ENCODE measurements around the gene RPUSD4.

The RPUSD4 gene

DNA sequence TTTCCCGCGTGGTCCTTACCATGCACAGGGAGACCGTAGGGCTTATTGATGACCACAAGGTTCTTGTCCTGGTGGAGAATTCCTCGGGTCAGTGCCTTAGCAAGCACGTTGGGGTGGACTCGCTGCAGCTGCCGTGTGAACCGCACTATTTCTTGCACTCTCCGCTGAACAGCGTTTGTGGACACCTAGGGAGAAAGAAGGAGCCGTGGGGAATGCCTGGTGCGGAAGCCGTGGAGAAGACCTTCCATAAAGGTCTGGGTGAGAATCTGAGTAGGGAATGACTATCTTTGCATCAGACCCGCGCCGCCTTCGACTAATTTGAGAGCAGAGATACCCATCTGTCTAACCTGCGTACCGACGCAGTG lies 597 bp downstream of the RPUSD4 start:
- no peak for FAIRE-seq

DNA sequence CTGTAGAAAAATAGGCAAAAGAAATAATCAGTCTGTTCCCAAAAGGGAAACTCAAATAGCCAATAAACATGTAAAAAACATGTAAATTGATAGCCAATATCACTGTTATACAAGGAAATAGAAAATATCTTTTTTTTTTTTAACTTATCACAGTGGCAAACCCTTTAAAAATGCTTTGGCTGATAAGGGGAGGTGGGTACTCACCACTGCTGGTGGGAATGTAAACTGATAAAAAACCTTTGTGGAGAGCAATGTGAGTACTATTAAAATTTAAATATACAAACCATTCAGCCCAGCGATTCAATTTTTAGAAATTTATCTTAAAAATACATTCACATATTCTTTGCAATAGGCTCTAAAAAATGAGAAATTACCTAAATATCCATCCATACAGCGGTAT lies 3.6 kb downstream of the RPUSD4 start:
- FAIRE-seq: no peak

DNA sequence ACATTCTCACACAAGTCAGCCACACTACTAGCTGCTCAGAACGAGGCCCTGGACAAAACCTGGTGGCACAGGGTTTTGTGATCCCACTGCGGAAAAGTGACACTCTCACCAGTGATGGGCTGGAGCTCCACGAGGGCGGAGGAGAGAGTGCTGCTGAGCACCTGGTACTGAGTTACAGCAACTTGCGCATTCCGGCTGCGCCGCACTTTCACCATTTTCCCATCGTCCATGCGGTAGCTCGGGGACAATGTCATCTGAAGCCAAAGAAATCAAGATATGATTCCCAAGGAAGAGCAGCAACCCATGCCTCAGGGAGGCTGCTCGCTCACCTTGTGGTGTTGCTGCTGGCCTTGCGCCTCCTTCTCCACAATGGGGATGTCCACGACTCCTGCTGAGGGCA lies 6.1 kb downstream of the RPUSD4 start:
- no peak for FAIRE-seq

DNA sequence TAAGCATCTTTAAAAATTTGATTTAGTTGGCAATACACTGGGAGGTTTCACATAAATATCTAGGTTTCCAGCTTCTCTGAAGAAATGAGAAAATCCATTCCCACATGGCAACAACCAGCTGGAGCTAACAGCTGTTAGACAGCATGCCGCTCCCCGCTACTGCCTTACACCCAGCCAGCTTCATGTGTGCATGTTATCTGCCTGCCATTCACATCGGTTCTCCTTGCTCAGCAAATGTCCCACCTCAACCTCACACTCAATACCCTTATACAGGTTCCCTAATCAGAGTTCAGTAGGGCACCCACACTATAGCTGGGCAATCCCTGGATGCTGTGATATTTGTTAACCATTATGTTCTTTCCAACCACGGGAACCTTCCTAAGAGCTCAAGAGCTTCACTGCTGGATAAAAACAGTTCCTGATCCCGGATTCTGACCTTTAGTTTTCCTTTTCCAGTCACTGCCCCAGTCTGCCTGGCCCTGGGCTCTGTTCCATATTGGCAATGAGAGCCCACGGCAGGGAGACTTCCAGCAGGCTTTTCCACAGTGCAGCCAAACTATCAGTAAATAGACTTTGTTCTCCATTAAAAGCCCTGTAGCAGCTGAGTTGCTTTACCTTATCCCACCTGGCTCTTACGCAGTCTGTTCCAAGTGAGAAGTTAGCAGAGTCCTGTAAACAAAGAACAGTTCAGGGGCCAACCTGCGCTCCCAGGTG lies 8.6 kb downstream of the RPUSD4 start:
- FAIRE-seq: no peak

DNA sequence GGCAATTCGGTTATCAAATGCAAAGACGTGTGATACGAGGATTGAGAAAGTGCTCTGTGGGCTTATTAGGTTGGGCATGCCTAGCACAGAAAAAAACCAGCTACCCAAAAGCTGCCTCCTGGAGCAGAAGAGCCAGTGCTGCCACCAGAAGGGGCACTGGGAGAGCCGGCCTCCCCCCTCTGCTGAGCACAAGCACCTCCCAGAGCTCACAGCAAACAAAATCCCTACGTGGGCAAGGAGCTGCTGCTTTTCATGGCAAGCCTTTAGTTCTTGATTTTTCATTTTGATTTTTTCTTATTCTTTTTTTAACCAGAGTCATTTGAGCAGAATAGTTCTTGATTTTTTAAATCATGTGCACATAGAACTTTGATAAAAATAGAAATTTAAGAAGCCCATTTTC lies 12.8 kb downstream of the RPUSD4 start:
- FAIRE-seq: no peak

DNA sequence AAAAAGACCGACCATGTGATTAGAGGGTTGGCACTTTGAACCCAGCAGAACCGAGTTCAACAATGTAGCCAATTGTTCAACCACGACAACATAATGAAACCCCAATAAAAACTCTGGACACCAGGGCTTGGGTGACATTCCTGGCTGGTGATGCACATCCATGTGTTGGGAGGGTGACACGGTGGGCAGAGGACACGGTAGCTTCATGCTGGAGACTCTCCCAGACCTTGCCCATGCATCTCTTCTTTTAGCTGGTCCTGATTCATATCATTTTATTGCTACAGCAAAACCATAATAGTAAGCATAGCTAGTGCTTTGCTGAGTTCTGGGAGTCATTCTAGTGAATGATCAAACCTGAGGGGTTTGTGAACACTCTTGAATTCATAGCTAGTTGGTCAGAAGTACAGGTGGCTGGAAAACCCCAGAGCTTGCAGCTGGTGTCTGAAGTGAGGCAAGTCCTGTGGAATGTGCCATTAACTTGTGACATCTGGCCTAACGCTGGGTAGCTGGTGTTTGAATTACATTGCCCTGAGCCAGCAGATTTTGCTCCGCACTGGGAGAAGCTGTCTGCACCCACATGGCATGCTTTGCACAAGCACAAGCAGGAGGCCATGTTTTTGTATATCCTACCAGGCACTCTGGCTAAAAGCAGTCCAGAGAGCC lies 14.0 kb downstream of the RPUSD4 start:
- FAIRE-seq: no peak

DNA sequence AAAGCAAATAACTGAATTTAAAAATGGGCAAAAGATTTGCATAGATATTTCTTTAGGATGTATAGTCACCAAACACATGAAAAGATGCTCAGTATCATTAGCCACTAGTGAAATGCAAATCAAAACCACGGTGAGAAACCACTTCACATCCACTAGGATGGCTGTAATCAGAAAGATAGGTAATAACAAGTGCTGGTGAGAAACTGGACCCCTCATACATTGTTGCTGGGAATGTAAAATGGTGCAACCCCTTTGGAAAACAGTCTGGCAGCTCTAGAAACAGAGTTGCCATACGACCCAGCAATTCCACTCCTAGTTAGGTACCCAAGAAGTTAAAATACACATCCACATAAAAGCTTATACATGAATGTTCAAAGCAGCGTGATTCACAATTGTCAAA lies 16.3 kb downstream of the RPUSD4 start:
- FAIRE-seq: no peak

DNA sequence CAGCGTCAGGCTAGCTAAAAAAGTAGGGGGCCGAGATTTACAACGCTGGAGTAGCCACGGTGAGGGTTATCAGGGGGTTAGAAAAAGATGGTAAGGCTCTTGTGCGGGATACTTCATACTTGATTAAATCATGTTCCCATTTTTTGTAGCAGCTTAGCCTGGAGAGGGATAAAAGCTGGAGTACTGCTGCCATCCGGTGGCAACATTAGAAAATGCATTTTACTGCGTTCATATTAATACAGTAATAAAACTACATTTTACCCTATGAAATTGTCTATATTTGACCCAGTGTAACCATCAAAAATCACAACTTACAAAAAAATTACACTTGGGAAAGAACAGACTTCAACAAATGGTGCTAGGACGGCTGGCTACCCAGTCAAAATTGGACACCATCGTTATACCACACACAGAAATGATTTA lies 17.3 kb downstream of the RPUSD4 start:
- FAIRE-seq: peak; percentile 85

DNA sequence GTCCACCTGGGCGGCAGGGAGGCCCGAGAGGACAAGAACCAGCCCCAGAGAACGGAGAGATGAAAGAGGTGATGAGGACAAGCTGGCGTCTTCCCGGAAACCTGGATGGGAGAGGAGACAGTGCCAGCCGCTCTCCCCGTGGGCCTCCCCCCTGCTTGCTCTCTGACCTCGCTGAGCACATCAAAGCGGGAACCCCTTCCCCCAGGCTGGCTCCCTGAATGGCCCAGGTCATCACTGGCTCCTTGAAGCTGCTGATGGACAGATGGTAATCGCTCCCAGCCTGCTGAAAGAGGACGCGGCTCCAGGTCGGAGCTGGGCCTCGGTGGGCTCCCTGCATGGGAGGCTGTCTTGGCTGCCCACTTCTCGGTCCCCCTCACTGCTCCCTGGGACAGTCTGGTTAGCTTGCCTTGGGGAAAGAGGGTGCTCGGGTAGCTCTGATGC lies 18.4 kb downstream of the RPUSD4 start:
- FAIRE-seq: no peak

DNA sequence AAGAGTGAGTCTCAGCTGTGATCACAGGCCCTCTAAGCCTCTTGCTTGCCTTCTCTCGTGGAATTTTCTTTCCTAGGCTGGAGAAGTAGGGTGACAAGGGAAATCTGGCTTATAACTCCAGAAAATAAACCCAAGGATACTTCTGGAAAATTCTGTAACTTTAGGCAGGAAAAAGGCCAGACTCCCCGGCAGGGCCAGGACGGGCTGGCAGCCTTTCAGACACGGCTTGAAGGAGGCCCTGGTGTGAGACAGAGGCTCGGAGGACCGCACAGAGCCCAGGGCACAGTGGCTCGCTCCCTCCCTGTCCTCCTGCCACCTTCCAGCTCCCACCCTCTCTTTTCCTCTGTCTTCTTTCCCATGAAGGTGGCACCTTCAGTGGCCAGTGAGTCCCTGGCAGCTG lies 19.1 kb downstream of the RPUSD4 start:
- no peak for FAIRE-seq

DNA sequence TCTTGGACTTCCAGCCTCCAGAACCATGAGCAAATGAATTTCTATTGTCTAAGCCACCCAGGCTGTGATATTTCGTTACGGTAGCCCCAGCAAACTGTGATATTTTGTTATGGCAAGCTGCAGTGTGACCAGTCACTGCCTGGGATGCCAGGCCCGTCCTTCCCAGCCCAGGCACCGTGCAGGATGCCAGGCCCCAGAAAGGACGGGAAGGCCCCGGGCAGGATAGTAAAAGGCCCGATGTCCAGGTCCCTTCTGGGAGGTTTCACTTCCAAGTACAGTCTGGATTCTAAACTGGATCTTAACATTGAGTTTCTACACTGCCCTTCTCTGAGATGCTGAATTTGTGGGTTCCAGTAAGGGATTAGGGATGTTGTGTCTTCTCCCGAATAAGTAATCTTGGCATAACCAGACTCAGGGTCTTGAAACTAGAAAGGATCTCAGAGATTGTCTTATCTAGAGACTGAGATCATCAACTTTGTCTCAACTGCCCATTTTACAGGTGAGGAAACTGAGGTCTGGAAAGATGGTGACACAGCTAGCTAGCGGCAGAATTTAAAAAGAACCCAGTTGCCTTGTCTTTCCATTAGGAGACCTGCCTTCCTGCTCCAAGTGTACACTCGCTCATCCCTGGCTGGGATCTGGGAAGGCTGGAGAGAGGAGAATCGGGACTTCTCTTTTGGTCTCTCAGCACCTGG lies 19.9 kb downstream of the RPUSD4 start:
- no peak for FAIRE-seq

DNA sequence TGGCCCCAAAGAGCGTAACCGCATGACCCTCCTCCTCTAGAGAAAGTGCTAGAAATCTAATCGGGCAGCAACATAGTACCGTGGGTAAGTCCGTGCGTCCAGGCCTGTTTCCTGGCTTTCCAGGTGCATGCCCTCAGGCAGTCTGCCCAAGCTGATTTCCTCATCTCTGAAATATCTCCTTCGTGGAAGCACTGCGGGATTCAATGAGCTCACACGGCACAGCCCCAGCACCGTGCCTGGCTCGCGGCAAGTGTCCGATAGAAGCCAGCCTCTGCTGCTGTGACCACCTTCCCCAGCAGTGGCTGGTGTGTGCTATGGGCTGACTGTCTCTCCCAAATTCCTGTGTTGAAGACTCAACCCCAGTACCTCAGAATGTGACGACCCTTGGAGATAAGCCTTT lies 20.7 kb downstream of the RPUSD4 start:
- no peak for FAIRE-seq

DNA sequence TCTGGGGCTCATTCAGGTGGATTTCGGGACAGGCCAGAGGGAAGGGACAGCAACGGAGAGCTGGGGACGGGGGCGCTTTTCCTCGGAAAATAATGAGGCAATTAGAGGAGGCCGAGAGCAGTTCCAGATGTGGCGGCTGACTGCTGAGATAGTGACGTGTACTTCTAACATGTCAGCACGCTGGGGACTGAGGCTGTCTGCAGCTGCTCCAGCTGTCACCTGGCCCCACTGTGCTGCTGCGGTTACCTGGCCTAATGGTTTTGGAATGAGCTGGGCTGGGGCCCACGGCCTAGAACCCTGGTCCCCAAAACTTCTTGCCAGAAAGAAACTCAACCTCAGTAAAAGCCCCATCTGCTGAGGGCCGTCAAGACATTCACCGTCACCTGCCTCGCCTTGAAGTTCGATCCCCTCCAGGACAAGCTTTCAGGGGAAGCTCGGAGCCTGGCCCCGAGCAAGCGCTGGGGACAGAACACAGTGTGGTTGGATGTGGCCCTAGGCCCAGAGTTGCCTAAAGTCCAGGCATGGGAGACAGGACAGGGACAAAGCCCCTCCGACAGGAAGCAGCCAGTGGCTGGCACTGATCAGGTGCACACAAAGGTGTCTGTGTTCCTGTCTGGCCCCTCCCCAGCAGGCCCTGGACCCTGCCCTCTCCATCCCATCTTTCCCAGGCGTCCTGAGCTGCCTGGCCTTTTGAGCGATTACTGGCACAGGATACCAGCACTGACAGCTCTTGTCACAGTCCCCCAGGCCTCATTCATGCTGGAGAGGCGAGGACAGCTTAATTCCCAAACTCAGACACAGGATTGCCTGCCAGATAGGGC lies 22.1 kb downstream of the RPUSD4 start:
- FAIRE-seq: no peak

DNA sequence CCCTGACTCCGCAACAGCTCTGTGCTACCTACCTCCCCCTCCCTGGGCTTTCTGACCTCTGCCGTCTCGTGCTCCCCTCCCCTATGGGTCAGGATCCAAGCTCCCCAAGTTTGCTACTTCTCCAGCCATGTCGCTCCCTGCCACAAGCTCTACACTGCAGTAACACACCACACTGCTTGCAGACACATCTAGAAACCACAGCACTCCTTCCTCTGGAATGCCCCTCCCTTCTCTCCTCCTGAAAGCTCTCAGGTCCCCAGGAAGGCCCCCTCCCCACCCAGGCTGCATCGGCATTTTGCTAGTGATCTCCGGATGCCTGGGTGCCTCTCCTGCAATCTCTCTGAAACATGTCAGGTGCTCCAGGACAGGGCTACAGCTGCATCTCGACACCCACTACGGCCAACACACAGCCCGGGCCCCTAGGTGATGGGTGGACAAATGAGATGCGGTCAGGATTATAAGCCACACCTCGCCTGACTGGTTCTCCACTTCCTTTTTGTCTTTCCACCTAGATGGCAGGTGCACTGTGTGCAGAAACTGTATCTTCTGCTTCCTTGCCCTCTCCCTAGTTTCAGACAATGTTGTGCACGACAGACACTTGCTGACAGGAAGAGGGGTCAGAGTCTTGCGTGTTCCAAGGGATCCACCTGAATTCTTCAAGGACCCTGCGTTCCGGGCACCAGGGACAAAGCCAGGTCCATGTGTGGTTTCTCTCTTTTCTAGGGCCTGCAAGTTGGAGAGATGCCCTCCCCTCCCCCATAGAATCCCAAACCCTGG lies 22.9 kb downstream of the RPUSD4 start:
- no peak for FAIRE-seq

DNA sequence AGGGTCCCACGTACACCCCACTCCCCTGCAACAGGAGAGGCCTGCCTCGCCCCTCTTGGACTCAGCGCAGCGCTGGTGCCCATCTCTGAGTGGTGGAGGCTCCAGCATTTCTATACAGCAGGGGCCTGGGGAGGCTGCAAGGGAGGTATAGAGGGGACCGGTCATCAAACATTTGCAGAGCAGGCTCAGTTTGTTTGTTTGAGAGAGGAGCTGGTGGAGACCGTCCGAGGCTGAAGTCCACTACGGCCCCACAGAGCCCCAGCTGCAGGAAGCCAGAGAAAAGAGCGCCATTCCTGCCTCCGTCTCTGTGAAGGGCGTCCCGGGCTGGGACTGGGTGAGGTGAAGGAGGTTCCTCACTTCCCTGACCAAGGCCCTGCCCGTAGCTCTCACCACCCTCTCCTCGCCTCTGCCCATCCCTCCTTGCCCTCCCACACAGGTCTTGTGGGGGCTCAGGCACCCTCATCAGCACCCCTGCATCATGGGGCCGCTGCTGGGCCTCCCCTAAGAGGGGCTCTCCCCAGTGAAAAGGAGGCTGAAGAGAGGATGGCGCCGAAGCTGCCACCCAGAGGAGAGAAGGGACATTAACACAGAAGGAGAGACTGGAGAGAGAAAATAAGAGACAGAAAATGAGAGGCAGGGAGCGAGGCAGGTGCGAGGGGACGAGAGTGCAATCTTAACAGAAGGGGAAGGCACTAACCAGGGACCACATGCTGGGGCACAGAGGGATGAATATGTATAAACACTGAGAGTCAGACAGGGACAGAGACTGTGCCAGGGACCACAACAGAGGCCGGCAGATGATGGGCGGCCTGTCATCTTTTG lies 24.5 kb downstream of the RPUSD4 start:
- FAIRE-seq: no peak

DNA sequence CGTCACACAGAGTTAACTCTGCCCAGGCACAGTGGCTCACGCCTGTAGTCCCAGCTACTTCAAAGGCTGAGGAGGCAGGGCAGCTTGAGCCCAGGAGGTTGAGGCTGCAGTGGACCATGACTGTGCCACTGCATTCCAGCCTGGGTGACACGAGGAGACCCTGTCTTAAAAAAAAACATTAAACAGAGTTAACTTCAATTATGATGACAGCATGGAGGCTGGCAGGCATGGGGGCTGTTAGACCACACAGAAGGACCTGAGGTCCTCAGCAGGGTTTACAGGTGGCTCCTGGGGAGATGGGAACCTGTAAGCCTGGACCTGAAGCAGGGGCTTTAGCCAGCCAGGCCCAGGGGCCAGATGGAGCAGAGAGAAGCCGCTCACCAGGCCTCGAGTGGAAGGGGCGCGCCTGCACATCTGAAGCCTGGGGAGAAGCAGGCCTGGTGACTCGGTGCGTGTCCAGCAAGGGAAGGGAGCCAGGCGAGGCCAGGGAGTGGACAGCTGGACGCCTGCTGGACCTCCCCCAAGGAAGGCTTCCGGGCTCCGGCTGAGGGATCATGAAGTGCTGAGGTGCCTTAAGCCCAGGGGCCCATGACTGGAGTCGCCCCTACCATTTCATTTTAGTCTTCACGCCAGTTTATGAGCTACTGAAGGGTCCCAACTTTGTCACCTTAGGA lies 25.3 kb downstream of the RPUSD4 start:
- FAIRE-seq: no peak

DNA sequence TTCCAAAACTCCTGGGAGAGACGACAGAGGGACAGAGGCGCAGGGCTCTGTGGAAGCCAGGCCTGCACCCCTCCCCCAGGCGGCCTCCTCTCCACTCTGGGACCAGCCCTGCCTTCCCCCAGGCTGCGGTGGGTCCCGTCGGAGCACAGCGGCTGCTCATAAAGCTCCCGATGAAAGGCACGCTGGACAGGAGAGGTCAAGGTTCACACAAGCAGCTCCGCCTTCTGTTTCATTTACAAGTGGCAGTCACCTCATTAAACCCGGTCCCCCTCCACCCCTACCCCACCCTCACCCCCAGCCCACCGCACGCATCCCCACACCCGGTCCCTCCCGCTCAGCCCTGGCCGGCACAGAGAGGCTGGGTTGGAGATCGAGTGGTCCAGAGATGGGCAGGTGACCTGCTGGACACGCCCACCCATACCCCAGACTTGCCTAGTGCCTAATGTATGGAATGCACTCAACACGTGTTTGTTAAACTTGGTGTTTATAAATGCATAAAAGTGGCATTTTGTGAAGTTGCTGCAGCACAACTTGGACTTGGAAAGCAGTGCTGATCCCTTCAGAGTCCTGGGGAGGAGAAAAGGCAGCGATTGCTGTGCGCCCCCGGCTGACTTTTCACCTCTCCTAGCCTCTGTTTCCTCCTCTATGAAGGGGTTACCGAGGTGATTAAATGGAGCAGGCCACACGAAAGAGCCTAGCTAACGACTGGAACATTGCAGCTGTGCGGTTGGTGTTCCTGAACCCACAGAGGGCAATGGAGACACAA lies 26.0 kb downstream of the RPUSD4 start:
- FAIRE-seq: no peak

DNA sequence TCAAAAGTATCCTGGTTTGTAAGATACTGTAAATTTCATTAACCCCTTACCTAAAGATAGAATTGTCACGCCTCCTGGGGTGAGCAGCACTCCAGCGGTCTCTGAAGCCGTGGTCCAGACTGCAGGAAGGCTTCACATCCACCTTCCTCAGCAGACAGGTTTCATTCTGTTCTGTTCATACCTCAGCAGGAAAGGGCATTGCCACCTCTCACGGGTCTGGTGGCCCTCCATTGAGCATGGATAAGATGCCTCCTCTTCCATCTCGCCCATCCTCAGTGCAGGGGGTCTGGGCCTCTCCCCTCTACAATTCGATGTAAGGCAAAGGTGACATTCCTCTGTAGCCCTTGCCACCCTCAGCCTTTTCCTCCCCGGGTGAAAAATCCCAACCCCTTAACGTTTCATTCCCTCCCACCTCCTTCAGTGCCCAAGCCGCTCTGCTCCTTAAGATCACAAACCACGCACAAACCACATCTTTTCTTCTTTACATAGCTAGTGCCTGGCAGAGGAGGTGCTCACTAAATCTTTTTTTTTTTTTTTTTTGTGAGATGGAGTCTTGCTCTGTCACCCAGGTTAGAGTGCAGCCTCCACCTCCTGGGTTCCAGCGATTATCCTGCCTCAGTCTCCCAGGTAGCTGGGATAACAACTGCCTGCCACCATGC lies 28.5 kb downstream of the RPUSD4 start:
- FAIRE-seq: no peak

DNA sequence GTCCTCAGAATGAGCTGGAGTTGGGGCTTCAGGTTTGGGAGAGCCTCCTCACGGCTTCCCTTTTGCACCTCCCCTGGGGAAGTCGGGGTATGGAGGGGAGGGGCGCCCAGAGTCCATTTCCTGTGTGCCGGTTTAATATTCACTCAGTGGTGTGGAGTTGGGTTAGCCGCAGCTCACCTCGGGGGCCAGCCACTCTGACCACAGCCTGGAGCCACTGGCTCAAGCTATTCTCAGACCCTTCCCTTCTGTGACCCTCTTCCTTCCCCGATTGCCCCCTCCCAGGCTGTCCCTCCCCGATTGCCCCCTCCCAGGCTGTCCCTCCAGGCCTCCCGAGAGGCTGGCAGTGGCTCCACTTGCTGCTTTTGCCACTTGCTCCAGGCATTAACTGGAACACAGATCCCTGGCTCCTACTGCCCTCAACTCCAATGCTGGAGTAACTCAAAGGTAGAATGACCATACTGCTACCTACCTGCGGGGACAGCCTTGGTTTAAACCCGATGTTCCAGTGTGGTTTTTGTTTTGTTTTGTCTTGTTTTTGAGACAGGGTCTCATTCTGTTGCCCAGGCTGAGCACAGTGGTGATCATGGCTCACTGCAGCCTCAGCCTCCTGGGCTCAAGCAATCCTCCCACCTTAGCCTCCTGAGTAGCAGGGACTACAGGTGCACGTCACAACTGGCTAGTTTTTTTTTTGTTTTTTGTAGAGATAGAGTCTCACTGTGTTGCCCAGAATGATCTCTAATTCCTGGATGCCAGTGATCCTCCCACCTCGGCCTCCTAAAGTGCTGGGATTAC lies 29.3 kb downstream of the RPUSD4 start:
- no peak for FAIRE-seq
